ENCODE results near the gene TMEM150A. TPM values are rescaled to one million over a fixed set of nuclear protein-coding genes. Genes with fewer than 3 reads are reported as not detected.
A peak's percentile ranks its signal among the peaks of the same experiment; 100 is the strongest.

Gene TMEM150A, protein sequence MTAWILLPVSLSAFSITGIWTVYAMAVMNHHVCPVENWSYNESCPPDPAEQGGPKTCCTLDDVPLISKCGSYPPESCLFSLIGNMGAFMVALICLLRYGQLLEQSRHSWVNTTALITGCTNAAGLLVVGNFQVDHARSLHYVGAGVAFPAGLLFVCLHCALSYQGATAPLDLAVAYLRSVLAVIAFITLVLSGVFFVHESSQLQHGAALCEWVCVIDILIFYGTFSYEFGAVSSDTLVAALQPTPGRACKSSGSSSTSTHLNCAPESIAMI
- total RNA-seq = 7.9 TPM
- polyA plus RNA-seq (ENCODE audit: insufficient read depth in 1 of 8, insufficient read length in 8 of 8, low replicate concordance in 1 of 8) = 10 to 100 TPM in 3 of 8 donors, 1 to 10 TPM in 5; 7.7 to 11.7 (median 9.5) TPM
- long read RNA-seq, donor 1, partial matches to known transcripts = 6 of 6 reads
- long read RNA-seq, donor 1, other reads (novel, unspliced or antisense) = 0 of 6 reads
- long read RNA-seq, donor 2 = 0 reads
- long read RNA-seq, donor 3, partial matches to known transcripts = 0 of 2 reads
- long read RNA-seq, donor 3, other reads (novel, unspliced or antisense) = 0 of 2 reads
- long read RNA-seq, donor 4, partial matches to known transcripts = 0 of 1 reads
- long read RNA-seq, donor 4, other reads (novel, unspliced or antisense) = 0 of 1 reads
- long read RNA-seq, donor 5, partial matches to known transcripts = 0 of 3 reads
- long read RNA-seq, donor 5, other reads (novel, unspliced or antisense) = 0 of 3 reads
- long read RNA-seq, donor 6, partial matches to known transcripts = 0 of 4 reads
- long read RNA-seq, donor 6, other reads (novel, unspliced or antisense) = 0 of 4 reads
- long read RNA-seq, donor 7, partial matches to known transcripts = 0 of 5 reads
- long read RNA-seq, donor 7, other reads (novel, unspliced or antisense) = 0 of 5 reads
- long read RNA-seq, donor 8 = 0 reads
- long read RNA-seq, donor 9, partial matches to known transcripts = 0 of 1 reads
- long read RNA-seq, donor 9, other reads (novel, unspliced or antisense) = 0 of 1 reads
- long read RNA-seq, donor 10, partial matches to known transcripts = 0 of 4 reads
- long read RNA-seq, donor 10, other reads (novel, unspliced or antisense) = 0 of 4 reads
- long read RNA-seq, donor 11, partial matches to known transcripts = 0 of 2 reads
- long read RNA-seq, donor 11, other reads (novel, unspliced or antisense) = 0 of 2 reads

DNA sequence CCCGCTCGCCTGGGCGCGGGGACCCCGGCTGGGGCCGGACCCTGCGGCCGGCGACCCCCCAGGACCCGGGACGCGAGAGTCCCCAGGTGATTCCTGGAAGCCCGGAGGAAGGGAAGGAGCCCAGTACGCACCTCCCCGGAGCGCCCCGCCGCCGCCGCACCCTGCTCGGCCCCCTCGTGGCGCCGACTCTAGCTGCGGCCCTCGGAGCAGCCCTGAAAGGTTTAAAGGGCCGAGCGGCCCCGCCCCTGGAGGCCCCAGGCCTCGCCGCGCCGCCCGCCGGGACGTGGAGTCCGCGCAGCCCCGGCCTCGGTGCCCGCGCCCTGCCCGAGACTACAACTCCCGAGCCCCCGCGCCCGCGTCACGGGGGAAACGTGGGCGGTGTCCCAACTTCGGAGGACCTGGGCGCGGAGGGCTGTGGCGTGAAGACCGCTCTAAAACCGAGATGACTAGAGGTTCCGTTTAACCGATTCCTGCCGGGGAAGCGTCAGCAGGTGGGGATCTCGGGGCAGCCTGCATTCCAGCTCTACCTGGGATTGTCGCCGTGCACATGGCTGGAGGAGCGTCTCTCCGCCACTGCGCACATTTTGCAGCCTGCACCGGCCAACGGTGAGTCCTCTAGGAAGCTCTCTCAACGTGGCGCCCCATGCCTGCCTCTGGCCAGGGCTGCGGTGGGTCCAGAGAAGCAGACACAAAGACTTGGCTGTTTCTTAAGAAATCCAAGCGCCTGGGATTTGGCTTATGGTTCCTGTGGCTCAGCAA lies at the start of gene TMEM150A:
TSS of gene TMEM150A (minus strand) at position 223 of the 759 bp plus-strand sequence. CDS start 750 bp downstream, outside the sequence.
- Histone ChIP-seq H3K27ac (ENCODE audit: low read length) (peak within 1 kb of the TSS; percentile 78), H3K36me3 (ENCODE audit: control insufficient read depth, insufficient read depth, low read length) (peaks cover 39% of the 10 kb centered on the region), H3K9me3 (replicated peaks; ENCODE audit: control insufficient read depth, low read depth, low read length) (no peaks in the 10 kb centered on the region), H3K4me1 (ENCODE audit: control insufficient read depth, insufficient read depth, low read length) (peaks cover 29% of the 10 kb centered on the region), H3K4me3 (ENCODE audit: low read length) (peak within 1 kb of the TSS; percentile 89), H3K27me3 (ENCODE audit: control insufficient read depth, insufficient read depth, low read length) (no peaks in the 10 kb centered on the region)
- under 1% methylated on average over 72 of the region's 73 CpGs for WGBS (ENCODE audit: insufficient coverage)
- DNase-seq = peak; percentile 98

DNA sequence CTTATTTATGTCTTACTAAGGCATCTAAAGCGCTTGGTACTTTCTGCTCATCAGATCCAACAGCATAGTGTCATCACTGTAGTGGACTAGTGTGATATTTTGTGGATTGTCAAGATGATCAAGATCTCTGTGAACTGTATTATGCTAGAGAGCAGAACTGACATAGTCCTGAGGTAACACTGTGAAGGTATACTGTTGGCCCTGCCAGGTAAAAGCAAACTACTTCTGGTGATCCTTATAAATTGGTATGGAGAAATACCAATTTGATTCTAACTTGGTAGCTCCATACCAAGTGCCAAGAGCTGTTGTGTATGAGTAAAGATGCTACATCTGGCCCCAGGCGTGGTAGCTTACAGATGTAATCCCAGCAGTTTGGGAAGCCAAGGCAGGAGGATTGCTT lies 49.6 kb upstream of the TMEM150A start:
- Histone ChIP-seq H3K36me3 (ENCODE audit: control insufficient read depth, insufficient read depth, low read length) (peaks cover 50% of the 10 kb centered on the region), H3K4me3 (ENCODE audit: low read length) (no peak overlapping the region), H3K27me3 (ENCODE audit: control insufficient read depth, insufficient read depth, low read length) (no peaks in the 10 kb centered on the region), H3K27ac (ENCODE audit: low read length) (no peak overlapping the region), H3K9me3 (replicated peaks; ENCODE audit: control insufficient read depth, low read depth, low read length) (no peaks in the 10 kb centered on the region), H3K4me1 (ENCODE audit: control insufficient read depth, insufficient read depth, low read length) (no peaks in the 10 kb centered on the region)
- WGBS (ENCODE audit: insufficient coverage) = no CpG with 5 or more reads among the region's 2 CpGs
- no peak for DNase-seq

DNA sequence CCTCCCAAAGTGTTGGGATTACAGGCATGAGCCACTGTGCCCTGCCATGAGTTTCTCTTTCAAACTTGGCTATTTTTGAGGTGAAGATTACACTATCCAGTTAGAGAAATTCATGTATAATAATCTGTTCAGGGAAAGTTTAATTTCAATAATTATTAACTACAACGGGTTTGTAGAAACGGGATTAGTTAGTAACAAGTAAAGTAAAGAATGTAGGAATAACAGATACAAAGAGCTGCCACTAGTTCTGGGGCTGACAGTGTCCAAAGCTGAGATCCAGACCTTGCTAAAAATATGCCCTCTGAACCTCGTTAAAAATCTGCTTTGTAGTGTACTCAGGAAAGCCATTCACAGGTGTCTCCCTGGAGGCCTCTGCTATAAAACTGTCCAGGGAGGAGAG lies 48.6 kb upstream of the TMEM150A start:
- WGBS (ENCODE audit: insufficient coverage) = 100% methylated on average over 1 of the region's 3 CpGs
- no peak overlapping the region for H3K4me3 ChIP-seq (ENCODE audit: low read length)
- peaks cover 54% of the 10 kb centered on the region for H3K36me3 ChIP-seq (ENCODE audit: control insufficient read depth, insufficient read depth, low read length)
- H3K27ac ChIP-seq (ENCODE audit: low read length) = no peak overlapping the region
- no peaks in the 10 kb centered on the region for H3K27me3 ChIP-seq (ENCODE audit: control insufficient read depth, insufficient read depth, low read length)
- no peak for DNase-seq
- H3K9me3 ChIP-seq (replicated peaks; ENCODE audit: control insufficient read depth, low read depth, low read length) = no peaks in the 10 kb centered on the region
- no peaks in the 10 kb centered on the region for H3K4me1 ChIP-seq (ENCODE audit: control insufficient read depth, insufficient read depth, low read length)

DNA sequence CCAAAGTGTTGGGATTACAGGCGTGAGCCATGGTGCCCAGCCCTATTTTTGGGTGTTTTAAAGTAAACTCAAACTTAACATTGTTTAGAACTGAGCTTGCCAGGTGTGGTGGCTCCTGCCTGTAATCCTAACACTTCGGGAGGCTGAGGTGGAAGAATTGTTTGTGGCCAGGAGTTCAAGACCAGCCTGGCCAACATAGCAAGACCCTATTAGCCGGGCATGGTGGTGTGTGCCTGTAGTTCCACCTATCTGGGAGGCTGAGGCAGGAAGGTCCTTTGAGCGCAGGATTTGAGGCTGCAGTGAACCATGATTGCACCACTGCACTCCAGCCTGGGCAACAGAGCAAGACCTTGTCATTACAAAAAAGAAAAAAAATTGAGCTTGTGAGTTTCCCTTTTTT lies 48.0 kb upstream of the TMEM150A start:
- H3K36me3 ChIP-seq (ENCODE audit: control insufficient read depth, insufficient read depth, low read length) = peaks cover 56% of the 10 kb centered on the region
- 90% methylated on average over 3 of the region's 4 CpGs for WGBS (ENCODE audit: insufficient coverage)

DNA sequence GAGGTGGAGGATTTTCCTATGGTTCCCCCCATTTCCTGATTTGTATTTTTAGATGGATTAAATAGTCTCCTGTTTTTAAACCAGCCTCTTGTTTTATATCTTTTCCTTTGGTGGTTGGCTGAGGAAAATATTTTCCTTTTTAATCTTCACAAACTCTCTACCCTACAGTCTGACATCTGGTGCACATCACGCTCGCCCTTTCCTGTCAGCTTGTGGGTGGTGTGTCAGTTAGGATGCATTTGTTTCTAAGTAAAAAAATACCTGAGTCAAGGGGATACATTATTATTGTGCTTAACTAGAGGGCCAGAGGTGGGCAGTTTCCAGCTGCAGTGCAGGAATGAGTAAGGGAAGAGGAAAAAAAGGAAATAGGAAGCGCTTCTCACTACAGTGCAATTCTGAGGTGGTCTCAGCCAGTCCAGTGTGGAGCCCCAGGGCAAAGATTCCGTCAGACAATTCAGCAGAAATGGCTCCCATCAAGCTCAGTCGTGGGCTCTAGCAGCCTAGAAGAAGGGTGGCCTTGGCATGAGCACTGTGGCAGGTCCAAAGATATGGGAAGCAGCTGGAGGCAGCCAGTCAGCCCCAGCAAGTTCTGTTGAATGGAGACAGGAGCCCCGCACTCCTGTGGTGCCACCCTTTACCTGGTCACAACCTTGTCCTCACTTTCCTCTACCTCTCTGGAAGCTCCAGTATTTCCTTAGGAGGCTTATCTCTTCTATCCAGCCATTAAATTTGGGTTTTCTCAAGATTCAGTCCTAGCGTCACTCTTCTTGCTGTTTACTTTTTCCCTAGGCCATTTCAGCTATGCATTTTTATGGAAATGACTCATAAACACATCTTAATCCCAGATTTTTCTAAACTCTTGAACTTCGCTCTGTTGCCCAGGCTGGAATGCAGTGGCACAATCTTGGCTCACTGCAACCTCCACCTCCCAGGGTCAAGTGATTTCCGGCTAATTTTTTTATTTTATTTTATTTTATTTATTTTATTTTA lies 47.0 kb upstream of the TMEM150A start:
- peaks cover 65% of the 10 kb centered on the region for H3K36me3 ChIP-seq (ENCODE audit: control insufficient read depth, insufficient read depth, low read length)
- DNase-seq = no peak
- no peak overlapping the region for H3K4me3 ChIP-seq (ENCODE audit: low read length)
- H3K9me3 ChIP-seq (replicated peaks; ENCODE audit: control insufficient read depth, low read depth, low read length) = no peaks in the 10 kb centered on the region
- H3K27me3 ChIP-seq (ENCODE audit: control insufficient read depth, insufficient read depth, low read length) = no peaks in the 10 kb centered on the region
- H3K27ac ChIP-seq (ENCODE audit: low read length) = no peak overlapping the region
- H3K4me1 ChIP-seq (ENCODE audit: control insufficient read depth, insufficient read depth, low read length) = no peaks in the 10 kb centered on the region
- 91% methylated on average over 6 of the region's 9 CpGs for WGBS (ENCODE audit: insufficient coverage)

More for the DNA sequence above, 48.0 kb upstream of the TMEM150A start:
- H3K9me3 ChIP-seq (replicated peaks; ENCODE audit: control insufficient read depth, low read depth, low read length) = no peaks in the 10 kb centered on the region
- H3K4me3 ChIP-seq (ENCODE audit: low read length) = no peak overlapping the region
- no peaks in the 10 kb centered on the region for H3K4me1 ChIP-seq (ENCODE audit: control insufficient read depth, insufficient read depth, low read length)
- no peaks in the 10 kb centered on the region for H3K27me3 ChIP-seq (ENCODE audit: control insufficient read depth, insufficient read depth, low read length)
- no peak overlapping the region for H3K27ac ChIP-seq (ENCODE audit: low read length)
- DNase-seq = no peak

DNA sequence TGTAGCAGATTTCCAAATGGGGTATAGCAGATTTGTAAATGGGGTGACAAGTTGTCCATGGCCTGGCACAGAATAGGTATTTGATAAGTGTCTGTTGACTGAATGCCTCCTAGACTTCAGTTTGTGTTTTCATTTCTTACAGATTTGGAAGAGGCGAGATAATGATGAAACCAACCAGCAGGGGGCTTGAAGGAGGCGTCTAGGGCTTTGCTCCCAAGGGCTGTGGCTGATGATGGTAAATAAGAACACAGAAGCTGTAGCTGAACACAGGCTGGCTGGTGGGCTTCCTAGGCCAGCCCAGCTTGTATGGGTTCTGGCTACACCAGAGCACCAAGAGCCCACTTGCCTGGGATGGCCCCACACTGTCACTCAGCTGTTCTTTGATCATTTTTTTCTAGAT lies 46.1 kb upstream of the TMEM150A start:
- Histone ChIP-seq H3K4me3 (ENCODE audit: low read length) (no peak overlapping the region), H3K27ac (ENCODE audit: low read length) (no peak overlapping the region), H3K4me1 (ENCODE audit: control insufficient read depth, insufficient read depth, low read length) (no peaks in the 10 kb centered on the region), H3K9me3 (replicated peaks; ENCODE audit: control insufficient read depth, low read depth, low read length) (no peaks in the 10 kb centered on the region), H3K36me3 (ENCODE audit: control insufficient read depth, insufficient read depth, low read length) (peaks cover 67% of the 10 kb centered on the region), H3K27me3 (ENCODE audit: control insufficient read depth, insufficient read depth, low read length) (no peaks in the 10 kb centered on the region)
- no peak for DNase-seq
- WGBS (ENCODE audit: insufficient coverage) = 57% methylated on average over 2 of the region's 2 CpGs

DNA sequence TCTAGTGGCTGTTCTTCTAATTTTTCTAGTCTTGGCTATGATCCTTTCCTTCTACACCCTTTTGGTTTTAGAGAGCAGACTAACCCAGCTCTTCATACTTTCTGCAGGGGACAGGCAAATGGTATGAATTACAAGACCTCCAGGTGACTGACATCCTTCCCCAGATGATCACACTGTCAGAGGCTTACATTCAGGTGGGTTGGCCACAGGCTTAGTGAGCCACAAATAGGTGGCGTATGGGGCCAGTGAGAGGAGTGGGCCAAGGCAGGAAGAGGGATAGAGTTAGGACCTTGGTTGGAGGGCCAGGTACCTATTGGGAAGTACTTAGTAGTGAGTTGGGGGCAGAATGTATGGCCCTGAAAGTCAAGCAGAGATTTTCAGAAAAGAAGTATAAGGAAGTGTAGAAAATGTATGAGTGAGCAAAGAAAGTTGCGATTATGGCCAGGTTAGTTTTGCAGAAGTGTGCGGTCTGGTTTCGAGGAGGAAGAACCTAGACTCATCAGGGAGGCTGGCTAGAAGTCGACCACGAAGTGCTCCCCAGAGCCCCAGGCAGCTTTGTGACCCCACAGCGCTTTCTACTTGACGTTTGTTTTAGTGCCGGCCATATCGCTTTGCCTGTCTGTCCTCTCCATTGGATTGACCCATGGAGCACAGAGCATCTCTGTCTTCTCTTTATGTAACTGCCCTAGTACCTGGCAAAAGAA lies 45.5 kb upstream of the TMEM150A start:
- H3K9me3 ChIP-seq (replicated peaks; ENCODE audit: control insufficient read depth, low read depth, low read length) = no peaks in the 10 kb centered on the region
- peaks cover 72% of the 10 kb centered on the region for H3K36me3 ChIP-seq (ENCODE audit: control insufficient read depth, insufficient read depth, low read length)
- peak; percentile 18 for DNase-seq
- no peaks in the 10 kb centered on the region for H3K4me1 ChIP-seq (ENCODE audit: control insufficient read depth, insufficient read depth, low read length)
- WGBS (ENCODE audit: insufficient coverage) = 88% methylated on average over 8 of the region's 10 CpGs
- no peaks in the 10 kb centered on the region for H3K27me3 ChIP-seq (ENCODE audit: control insufficient read depth, insufficient read depth, low read length)
- H3K4me3 ChIP-seq (ENCODE audit: low read length) = no peak overlapping the region
- no peak overlapping the region for H3K27ac ChIP-seq (ENCODE audit: low read length)

DNA sequence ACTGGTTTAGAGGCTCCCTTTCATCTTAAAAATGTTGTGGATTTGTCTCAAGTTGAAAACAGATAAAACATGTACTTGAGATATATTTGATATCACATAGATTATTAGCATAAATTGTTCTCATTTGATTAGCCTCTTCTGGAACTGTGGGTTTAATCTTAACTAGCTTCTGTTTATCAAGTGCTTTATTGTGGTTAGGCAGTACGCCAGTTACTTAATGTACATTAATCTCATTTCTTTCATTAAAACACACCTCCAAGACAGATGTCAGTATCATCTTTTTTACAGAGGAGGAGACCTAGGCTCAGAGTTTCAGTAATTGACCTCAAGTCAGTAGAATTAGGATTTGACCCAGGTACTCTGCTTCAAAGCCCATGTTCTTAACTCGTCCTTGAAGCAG lies 43.7 kb upstream of the TMEM150A start:
- no peak overlapping the region for H3K4me3 ChIP-seq (ENCODE audit: low read length)
- H3K9me3 ChIP-seq (replicated peaks; ENCODE audit: control insufficient read depth, low read depth, low read length) = no peaks in the 10 kb centered on the region
- H3K27ac ChIP-seq (ENCODE audit: low read length) = no peak overlapping the region
- DNase-seq = no peak
- no peaks in the 10 kb centered on the region for H3K4me1 ChIP-seq (ENCODE audit: control insufficient read depth, insufficient read depth, low read length)
- no peaks in the 10 kb centered on the region for H3K27me3 ChIP-seq (ENCODE audit: control insufficient read depth, insufficient read depth, low read length)
- peaks cover 77% of the 10 kb centered on the region for H3K36me3 ChIP-seq (ENCODE audit: control insufficient read depth, insufficient read depth, low read length)
- no CpG with 5 or more reads among the region's 2 CpGs for WGBS (ENCODE audit: insufficient coverage)
